OCI-LY7 (cell line): ENCODE data around the gene BLTP3A. TPM values are rescaled to one million over a fixed set of nuclear protein-coding genes. Genes with fewer than 3 reads are reported as not detected.
"Not testable (repeated sequence)": the region's sequence is repeated elsewhere in the genome, so short reads cannot be mapped to it uniquely, and the experiment has no call there.

Source experiments
- BruUV-seq: library from RNA; stranded (reverse); fragments of 400-500 nt; replicated peaks from 2 replicates; lab custom pipeline; 2021; lab: Mats Ljungman, UMichigan
- CTCF ChIA-PET: fragments of 300-600 bp; sonication (Branson Sonifier 250); formaldehyde crosslinking; loops from one replicate; lab custom pipeline; 2022; ENCODE audit warnings: antibody characterized with exemption; ENCODE audit not compliant: unreplicated experiment; lab: Charles Lee
- POLR2A ChIA-PET: fragments of 300-600 bp; sonication (Branson Sonifier 250); formaldehyde crosslinking; loops from one replicate; lab custom pipeline; 2022; ENCODE audit warnings: antibody characterized with exemption; lab: Charles Lee
- DNase-seq: peaks from one replicate; pipeline ENCODE4 v3.0.0-alpha.2; 2015; ENCODE audit warnings: low spot score
- H2AFZ ChIP-seq: fragments of 200-600 bp; sonication (generic), shearing (Covaris generic); 2 replicates; pipeline ENCODE4 v1.6.1; 2014; ENCODE audit warnings: mild to moderate bottlenecking, antibody characterized with exemption, low read length, moderate library complexity
- H3K27ac ChIP-seq: fragments of 200-600 bp; sonication (generic); 2 replicates; pipeline ENCODE4 v1.5.1; 2014; ENCODE audit warnings: mixed run types, low read depth, mild to moderate bottlenecking, moderate library complexity, low read length, inconsistent platforms; ENCODE audit not compliant: poor library complexity, severe bottlenecking
- H3K36me3 ChIP-seq: fragments of 200-600 bp; sonication (generic); 2 replicates; pipeline ENCODE4 v1.6.1; 2014; ENCODE audit warnings: mild to moderate bottlenecking, antibody characterized with exemption, low read length, moderate library complexity, mixed read lengths; ENCODE audit not compliant: insufficient read depth
- H3K4me1 ChIP-seq: fragments of 200-600 bp; sonication (generic); 2 replicates; pipeline ENCODE4 v1.5.1; 2014; ENCODE audit warnings: mild to moderate bottlenecking, low read length; ENCODE audit not compliant: insufficient read depth, poor library complexity, severe bottlenecking
- H3K4me2 ChIP-seq: fragments of 200-600 bp; sonication (generic); 2 replicates; pipeline ENCODE4 v1.6.1; 2014; ENCODE audit warnings: mild to moderate bottlenecking, low read length
- H3K4me3 ChIP-seq: fragments of 200-600 bp; sonication (generic); 2 replicates; pipeline ENCODE4 v1.5.1; 2014; ENCODE audit warnings: mild to moderate bottlenecking, low read depth, low read length; ENCODE audit not compliant: poor library complexity, severe bottlenecking
- H3K79me2 ChIP-seq: fragments of 200-600 bp; sonication (generic); 2 replicates; pipeline ENCODE4 v1.6.1; 2016; ENCODE audit warnings: low read depth, mild to moderate bottlenecking, low read length, moderate library complexity, mixed read lengths; ENCODE audit not compliant: insufficient read depth
- H3K9me2 ChIP-seq: fragments of 200-600 bp; sonication (generic); 2 replicates; pipeline ENCODE4 v1.6.1; 2016; ENCODE audit warnings: mild to moderate bottlenecking, low read length, mixed read lengths; ENCODE audit not compliant: insufficient read depth
- H3K9me3 ChIP-seq: fragments of 200-600 bp; sonication (generic); 2 replicates; pipeline ENCODE4 v1.6.1; 2014; ENCODE audit warnings: mild to moderate bottlenecking, mixed run types, low read length, mixed read lengths
- H4K20me1 ChIP-seq: fragments of 200-600 bp; sonication (generic); 2 replicates; pipeline ENCODE4 v1.6.1; 2014; ENCODE audit warnings: mild to moderate bottlenecking, antibody characterized with exemption, low read length, moderate library complexity, mixed read lengths; ENCODE audit not compliant: insufficient read depth
- EZH2phosphoT487 ChIP-seq: fragments of 200-600 bp; sonication (generic); IDR thresholded peaks from 2 replicates; pipeline ENCODE4 v1.6.1; 2018; ENCODE audit warnings: low read depth, borderline replicate concordance, mild to moderate bottlenecking, mixed run types, antibody characterized with exemption, low read length, moderate library complexity, mixed read lengths
- intact Hi-C: fragments of 100-400 bp; cut with micrococcal nuclease; formaldehyde crosslinking; loops from one replicate; pipeline ENCODE4 v1.10.0; 2022; ENCODE audit not compliant: unreplicated experiment
- total RNA-seq, 2 experiments: library from RNA; depleted of rRNA in 1 of 2; stranded (reverse); fragments of >200 nt in 1 of 2; shearing (Covaris generic) in 1 of 2; gene quantifications; 2 replicates each; pipeline ENCODE4 v1.2.3, GENCODE V29; 2014 to 2022
- TF ChIP-seq, protein P1 (sequence below): fragments of 200-600 bp; sonication (generic); conservative IDR thresholded peaks from 2 replicates; pipeline ENCODE4 v1.5.1; 2014; ENCODE audit warnings: mild to moderate bottlenecking, antibody characterized with exemption, low read length, moderate library complexity, mixed read lengths

Gene BLTP3A
- total RNA-seq, 2 experiments from 2014 or later = 11.9 to 23.3 TPM

DNA sequence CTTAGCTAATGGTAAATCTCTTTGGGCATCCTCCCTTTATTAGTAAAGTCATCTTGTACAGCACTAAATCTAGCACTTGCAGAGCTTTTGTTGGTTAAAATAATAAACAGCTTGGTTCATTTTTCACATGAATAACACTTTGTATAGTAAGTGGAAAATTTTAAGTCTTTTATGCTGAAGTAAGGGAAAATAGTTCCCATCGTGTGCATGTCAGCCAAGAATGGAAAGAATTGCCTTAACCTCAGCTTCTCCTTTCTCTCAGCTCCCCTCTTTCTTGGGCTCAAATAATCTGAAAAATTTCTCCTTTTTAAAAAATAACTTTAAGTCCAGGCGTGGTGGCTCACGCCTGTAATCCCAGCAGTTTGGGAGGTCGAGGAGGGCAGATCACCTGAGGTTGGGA lies 18.0 kb upstream of the BLTP3A start:
- Histone ChIP-seq H4K20me1 (no peaks in the 10 kb centered on the region), H3K27ac (no peak overlapping the region), H3K4me2 (no peak overlapping the region), H3K9me3 (no peaks in the 10 kb centered on the region), H3K4me3 (no peak overlapping the region), H3K36me3 (peaks cover 76% of the 10 kb centered on the region), H2AFZ (no peak overlapping the region), H3K9me2 (no peaks in the 10 kb centered on the region), H3K4me1 (no peaks in the 10 kb centered on the region), H3K79me2 (0 out of 2 replicates have a peak, but pooled peaks cover 3% of the 10 kb centered on the region)
- intact Hi-C loops = no loop called here
- ChIA-PET CTCF (interaction anchor here (0.6 kb wide), 1 partner anchor 34 kb away, joined by 3 read pairs; no protein-coding TSS in a partner anchor), POLR2A (interaction anchor here (2.9 kb wide), 1 partner anchor 15 kb away, joined by 6 read pairs; no protein-coding TSS in a partner anchor)
- DNase-seq = no peak
- TF ChIP-seq, protein P1, sequence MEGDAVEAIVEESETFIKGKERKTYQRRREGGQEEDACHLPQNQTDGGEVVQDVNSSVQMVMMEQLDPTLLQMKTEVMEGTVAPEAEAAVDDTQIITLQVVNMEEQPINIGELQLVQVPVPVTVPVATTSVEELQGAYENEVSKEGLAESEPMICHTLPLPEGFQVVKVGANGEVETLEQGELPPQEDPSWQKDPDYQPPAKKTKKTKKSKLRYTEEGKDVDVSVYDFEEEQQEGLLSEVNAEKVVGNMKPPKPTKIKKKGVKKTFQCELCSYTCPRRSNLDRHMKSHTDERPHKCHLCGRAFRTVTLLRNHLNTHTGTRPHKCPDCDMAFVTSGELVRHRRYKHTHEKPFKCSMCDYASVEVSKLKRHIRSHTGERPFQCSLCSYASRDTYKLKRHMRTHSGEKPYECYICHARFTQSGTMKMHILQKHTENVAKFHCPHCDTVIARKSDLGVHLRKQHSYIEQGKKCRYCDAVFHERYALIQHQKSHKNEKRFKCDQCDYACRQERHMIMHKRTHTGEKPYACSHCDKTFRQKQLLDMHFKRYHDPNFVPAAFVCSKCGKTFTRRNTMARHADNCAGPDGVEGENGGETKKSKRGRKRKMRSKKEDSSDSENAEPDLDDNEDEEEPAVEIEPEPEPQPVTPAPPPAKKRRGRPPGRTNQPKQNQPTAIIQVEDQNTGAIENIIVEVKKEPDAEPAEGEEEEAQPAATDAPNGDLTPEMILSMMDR = no peak
- TF ChIP-seq EZH2phosphoT487 = no peak
- no TSS peak for BruUV-seq

DNA sequence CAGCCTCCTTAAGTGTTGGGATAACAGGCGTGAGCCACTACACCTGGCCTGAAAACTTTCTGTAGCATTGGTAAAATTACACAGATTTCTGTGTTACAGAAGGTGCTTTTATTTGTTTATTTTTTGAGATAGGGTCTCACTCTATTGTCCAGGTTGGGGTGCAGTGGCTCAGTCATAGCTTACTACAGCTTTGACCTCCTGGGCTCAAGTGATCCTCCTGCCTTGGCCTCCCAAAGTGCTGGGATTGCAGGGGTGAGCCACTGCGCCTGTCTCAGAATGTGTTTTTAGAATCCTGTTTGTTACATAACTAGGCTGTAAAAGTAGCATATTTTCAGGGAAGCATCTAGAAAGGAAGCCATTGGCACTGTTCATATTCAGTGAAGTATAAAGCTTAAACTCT lies 16.9 kb upstream of the BLTP3A start:
- no peak overlapping the region for H3K4me3 ChIP-seq
- 0 out of 2 replicates have a peak, but pooled peaks cover 3% of the 10 kb centered on the region for H3K79me2 ChIP-seq
- no TSS peak for BruUV-seq
- DNase-seq = no peak
- no peaks in the 10 kb centered on the region for H4K20me1 ChIP-seq
- H3K9me2 ChIP-seq = no peaks in the 10 kb centered on the region
- intact Hi-C loops = no loop called here
- no peak overlapping the region for H3K27ac ChIP-seq
- ChIA-PET CTCF (no interaction called here), POLR2A (interaction anchor here (0.6 to 2.9 kb wide), 2 partner anchors 16 to 37 kb away, joined by 4 to 6 read pairs; no protein-coding TSS in a partner anchor)
- H3K4me1 ChIP-seq = no peaks in the 10 kb centered on the region
- H3K4me2 ChIP-seq = no peak overlapping the region
- H2AFZ ChIP-seq = no peak overlapping the region
- TF ChIP-seq, protein P1 = no peak
- TF ChIP-seq EZH2phosphoT487 = no peak
- peaks cover 70% of the 10 kb centered on the region for H3K36me3 ChIP-seq
- H3K9me3 ChIP-seq = no peaks in the 10 kb centered on the region

DNA sequence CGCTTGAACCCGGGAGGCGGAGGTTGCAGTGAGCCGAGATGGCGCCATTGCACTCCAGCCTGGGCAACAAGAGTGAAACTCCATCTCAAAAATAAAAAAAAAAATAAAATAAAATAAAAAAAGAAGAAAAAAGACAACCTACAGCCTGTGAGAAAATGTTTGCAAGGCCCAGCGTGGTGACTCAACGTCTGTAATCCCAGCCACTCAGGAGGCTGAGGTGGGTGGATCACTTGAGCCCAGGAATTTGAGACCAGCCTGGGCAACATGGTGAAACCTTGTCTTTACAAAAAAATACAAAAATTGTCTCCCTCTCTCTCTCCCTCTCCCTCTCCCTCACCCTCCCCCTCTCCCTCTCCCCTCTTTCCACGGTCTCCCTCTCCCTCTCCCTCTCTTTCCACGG lies 6.5 kb upstream of the BLTP3A start:
- H2AFZ ChIP-seq, DNase-seq, BruUV-seq, H3K9me2 ChIP-seq, H3K79me2 ChIP-seq, H4K20me1 ChIP-seq, POLR2A ChIA-PET, intact Hi-C loops, H3K27ac ChIP-seq, H3K36me3 ChIP-seq, H3K4me3 ChIP-seq, H3K4me1 ChIP-seq, H3K9me3 ChIP-seq, CTCF ChIA-PET, H3K4me2 ChIP-seq: not testable (repeated sequence)

DNA sequence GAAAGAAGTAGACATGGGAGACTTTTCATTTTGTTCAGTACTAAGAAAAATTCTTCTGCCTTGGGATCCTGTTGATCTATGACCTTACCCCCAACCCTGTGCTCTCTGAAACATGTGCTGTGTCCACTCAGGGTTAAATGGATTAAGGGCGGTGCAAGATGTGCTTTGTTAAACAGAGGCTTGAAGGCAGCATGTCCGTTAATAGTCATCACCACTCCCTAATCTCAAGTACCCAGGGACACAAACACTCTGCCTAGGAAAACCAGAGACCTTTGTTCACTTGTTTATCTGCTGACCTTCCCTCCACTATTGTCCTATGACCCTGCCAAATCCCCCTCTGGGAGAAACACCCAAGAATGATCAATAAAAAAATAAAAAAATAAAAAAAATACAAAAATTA lies 4.7 kb upstream of the BLTP3A start:
- H4K20me1 ChIP-seq, H3K9me3 ChIP-seq, H2AFZ ChIP-seq, H3K4me1 ChIP-seq, DNase-seq, H3K4me3 ChIP-seq, H3K79me2 ChIP-seq, H3K36me3 ChIP-seq, POLR2A ChIA-PET, H3K4me2 ChIP-seq, H3K9me2 ChIP-seq, CTCF ChIA-PET, BruUV-seq, H3K27ac ChIP-seq, intact Hi-C loops: not testable (repeated sequence)
